GM18861 (cell line): Measurements from ENCODE around the gene NLE1.
"Not testable (repeated sequence)": the region's sequence is repeated elsewhere in the genome, so short reads cannot be mapped to it uniquely, and the experiment has no call there.

Source experiments
- ATAC-seq: cut with Tn5 transposase; IDR thresholded peaks from one replicate; pipeline ENCODE4 v1.9.1; 2021; ENCODE audit not compliant: unreplicated experiment

NLE1 gene

GRCh38 chr17:35162755-35163154 is 20.7 kb upstream of the NLE1 start:
- no peak for ATAC-seq

GRCh38 chr17:35161281-35161761 is 19.2 kb upstream of the NLE1 start:
- no peak for ATAC-seq

- ATAC-seq, result no peak
These were observed 18.5 kb upstream of the NLE1 start for GRCh38 chr17:35160354-35161201.

- no peak for ATAC-seq
These were observed 17.8 kb upstream of the NLE1 start for GRCh38 chr17:35159940-35160339.

- no peak for ATAC-seq
These were observed 13.1 kb upstream of the NLE1 start for GRCh38 chr17:35155246-35155645.

GRCh38 chr17:35154196-35155165 is 12.4 kb upstream of the NLE1 start:
- no peak for ATAC-seq

GRCh38 chr17:35152421-35153140 is 10.5 kb upstream of the NLE1 start:
- no peak for ATAC-seq

- not testable (repeated sequence) for ATAC-seq
These were observed 9.0 kb upstream of the NLE1 start for GRCh38 chr17:35151080-35151479.

GRCh38 chr17:35149941-35150340 is 7.8 kb upstream of the NLE1 start:
- no peak for ATAC-seq

- ATAC-seq, result no peak
These were observed 6.0 kb upstream of the NLE1 start for GRCh38 chr17:35148144-35148543.

GRCh38 chr17:35147375-35147905 is 5.3 kb upstream of the NLE1 start, which contains the start of gene UNC45B:
UNC45B (plus strand) TSS chr17:35147817; CDS start chr17:35148264, 447 bp downstream.
- no peak for ATAC-seq

- ATAC-seq, result no peak
These were observed 4.2 kb upstream of the NLE1 start for GRCh38 chr17:35146214-35146833.

GRCh38 chr17:35144840-35145239 is 2.7 kb upstream of the NLE1 start:
- no peak for ATAC-seq

- ATAC-seq, result no peak
These were observed 329 bp upstream of the NLE1 start for GRCh38 chr17:35142467-35142796.

- ATAC-seq, result no peak
These were observed 3.9 kb downstream of the NLE1 start for GRCh38 chr17:35138218-35138617.

- ATAC-seq, result no peak
These were observed 6.8 kb downstream of the NLE1 start for GRCh38 chr17:35135322-35135721.

GRCh38 chr17:35132816-35133550 is 9.1 kb downstream of the NLE1 start:
- no peak for ATAC-seq

GRCh38 chr17:35132099-35132498 is 10.0 kb downstream of the NLE1 start:
- no peak for ATAC-seq

- ATAC-seq, result no peak
These were observed 11.7 kb downstream of the NLE1 start for GRCh38 chr17:35130392-35130791.

GRCh38 chr17:35129973-35130351 is 12.1 kb downstream of the NLE1 start:
- ATAC-seq, result no peak
